ENCODE measurements around the gene ZBTB7B.

Gene ZBTB7B

GRCh38 chr1:155018617-155019348, 16.2 kb downstream of the ZBTB7B start:
- no peak for DNase-seq

- no peak for DNase-seq
Observed at GRCh38 chr1:155019377-155020245, 17.0 kb downstream of the ZBTB7B start.

GRCh38 chr1:155022136-155022926, 19.7 kb downstream of the ZBTB7B start:
- DNase-seq = no peak

GRCh38 chr1:155022927-155023236, 20.3 kb downstream of the ZBTB7B start:
- no peak for DNase-seq

GRCh38 chr1:155023627-155024026, 21.0 kb downstream of the ZBTB7B start:
- no peak for DNase-seq

- no peak for DNase-seq
Observed at GRCh38 chr1:155024315-155024714, 21.7 kb downstream of the ZBTB7B start.

GRCh38 chr1:155026154-155026553, 23.6 kb downstream of the ZBTB7B start:
- DNase-seq = no peak

GRCh38 chr1:155026588-155026987, 24.0 kb downstream of the ZBTB7B start:
- no peak for DNase-seq

- no peak for DNase-seq
Observed at GRCh38 chr1:155029513-155030242, 27.1 kb downstream of the ZBTB7B start.

- DNase-seq = no peak
Observed at GRCh38 chr1:155030243-155030795, 27.7 kb downstream of the ZBTB7B start.

GRCh38 chr1:155030899-155031298, 28.3 kb downstream of the ZBTB7B start:
- no peak for DNase-seq

GRCh38 chr1:155032886-155033285, 30.3 kb downstream of the ZBTB7B start:
- no peak for DNase-seq

GRCh38 chr1:155033524-155033923, 30.9 kb downstream of the ZBTB7B start, which contains the start of the genes DCST1 and DCST2:
Gene DCST1 (plus strand): TSS chr1:155033824. CDS start chr1:155034037, 213 bp downstream.
Gene DCST2 (minus strand): TSS chr1:155033781. CDS start chr1:155033701, 80 bp downstream.
- no peak for DNase-seq

GRCh38 chr1:155034318-155035208, 32.0 kb downstream of the ZBTB7B start:
- no peak for DNase-seq

GRCh38 chr1:155035936-155036335, 33.3 kb downstream of the ZBTB7B start:
- DNase-seq = no peak

- DNase-seq = no peak
Observed at GRCh38 chr1:155037043-155037442, 34.4 kb downstream of the ZBTB7B start.

- no peak for DNase-seq
Observed at GRCh38 chr1:155037851-155038441, 35.3 kb downstream of the ZBTB7B start.

- DNase-seq = no peak
Observed at GRCh38 chr1:155038602-155039307, 36.2 kb downstream of the ZBTB7B start.

GRCh38 chr1:155039308-155039669, 36.7 kb downstream of the ZBTB7B start:
- no peak for DNase-seq
